Stimulated activated CD8-positive, alpha-beta memory T cell treated with anti-CD3 and anti-CD28 coated beads, Interleukin-15, amount 100 ng/mL, for 48 hours (primary cell): ENCODE results near the gene SELENOS.
A peak's percentile ranks its signal among the peaks of the same experiment; 100 is the strongest.

Source experiments
- DNase-seq, 2 donors: peaks; one replicate each; pipeline ENCODE4 v3.0.0-alpha.2; 2020; ENCODE audit warnings: low read depth in 2 of 2

Gene SELENOS

GRCh38 chr15:101276501-101277037 lies 716 bp downstream of the SELENOS start:
- DNase-seq, result no peak

- DNase-seq, result no peak
Measured at GRCh38 chr15:101275018-101275417, 2.3 kb downstream of the SELENOS start.

GRCh38 chr15:101273534-101273933 lies 3.8 kb downstream of the SELENOS start:
- DNase-seq, result no peak

- DNase-seq, result no peak
Measured at GRCh38 chr15:101272584-101272983, 4.7 kb downstream of the SELENOS start.

GRCh38 chr15:101269479-101270223 lies 7.6 kb downstream of the SELENOS start:
- DNase-seq, result no peak

GRCh38 chr15:101267320-101268104 lies 9.8 kb downstream of the SELENOS start:
- no peak for DNase-seq

GRCh38 chr15:101266787-101267186 lies 10.5 kb downstream of the SELENOS start:
- no peak for DNase-seq

GRCh38 chr15:101266034-101266433 lies 11.3 kb downstream of the SELENOS start:
- no peak for DNase-seq

GRCh38 chr15:101264911-101265641 lies 12.2 kb downstream of the SELENOS start:
- no peak for DNase-seq

- no peak for DNase-seq
Measured at GRCh38 chr15:101264011-101264410, 13.3 kb downstream of the SELENOS start.

- no peak for DNase-seq
Measured at GRCh38 chr15:101262551-101262950, 14.7 kb downstream of the SELENOS start.

- no peak for DNase-seq
Measured at GRCh38 chr15:101258238-101259144, 18.8 kb downstream of the SELENOS start.

GRCh38 chr15:101256757-101257156 lies 20.5 kb downstream of the SELENOS start:
- DNase-seq, result no peak

- no peak for DNase-seq
Measured at GRCh38 chr15:101255615-101256241, 21.6 kb downstream of the SELENOS start.

- no peak for DNase-seq
Measured at GRCh38 chr15:101255051-101255395, 22.3 kb downstream of the SELENOS start.

- DNase-seq, result no peak
Measured at GRCh38 chr15:101254157-101255050, 22.9 kb downstream of the SELENOS start.

- no peak for DNase-seq
Measured at GRCh38 chr15:101252836-101253235, 24.4 kb downstream of the SELENOS start.

- peak; percentile 82 to 86 for DNase-seq
Measured at GRCh38 chr15:101251830-101252820, 25.2 kb downstream of the SELENOS start, which contains the start of gene CHSY1. Gene CHSY1, minus strand, starts transcription at chr15:101252048. Its CDS starts 592 bp downstream, at chr15:101251456.
